GM19455 (cell line): Measurements from ENCODE around the gene BIN1.

ENCODE experiments used
- ATAC-seq: cut with Tn5 transposase; IDR thresholded peaks from one replicate; pipeline ENCODE4 v1.9.1; 2021; ENCODE audit not compliant: unreplicated experiment

BIN1 gene

GRCh38 chr2:127076290-127076689 is 30.7 kb downstream of the BIN1 start:
- no peak for ATAC-seq

DNA sequence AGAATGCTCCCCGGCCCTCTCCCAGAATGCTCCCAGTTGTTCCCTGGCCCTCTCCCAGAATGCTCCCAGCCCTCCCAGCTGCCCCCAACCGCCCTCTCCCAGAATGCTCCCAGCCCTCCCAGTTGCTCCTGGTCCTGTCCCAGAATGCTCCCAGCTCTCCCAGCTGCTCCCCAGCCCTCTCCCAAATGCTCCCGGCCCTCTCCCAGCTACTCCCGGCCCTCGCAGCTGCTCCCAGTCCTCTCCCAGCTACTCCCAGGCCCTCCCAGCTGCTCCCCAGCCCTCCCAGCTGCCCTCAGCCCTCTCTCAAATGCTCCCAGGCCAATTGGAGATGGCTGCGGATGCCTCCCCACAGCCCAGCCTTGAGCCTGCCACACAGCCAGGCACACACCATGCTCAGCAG is 31.1 kb downstream of the BIN1 start:
- no peak for ATAC-seq

- no peak for ATAC-seq
Measured at GRCh38 chr2:127074936-127075335, 32.0 kb downstream of the BIN1 start.

GRCh38 chr2:127074358-127074757 is 32.6 kb downstream of the BIN1 start:
- no peak for ATAC-seq

DNA sequence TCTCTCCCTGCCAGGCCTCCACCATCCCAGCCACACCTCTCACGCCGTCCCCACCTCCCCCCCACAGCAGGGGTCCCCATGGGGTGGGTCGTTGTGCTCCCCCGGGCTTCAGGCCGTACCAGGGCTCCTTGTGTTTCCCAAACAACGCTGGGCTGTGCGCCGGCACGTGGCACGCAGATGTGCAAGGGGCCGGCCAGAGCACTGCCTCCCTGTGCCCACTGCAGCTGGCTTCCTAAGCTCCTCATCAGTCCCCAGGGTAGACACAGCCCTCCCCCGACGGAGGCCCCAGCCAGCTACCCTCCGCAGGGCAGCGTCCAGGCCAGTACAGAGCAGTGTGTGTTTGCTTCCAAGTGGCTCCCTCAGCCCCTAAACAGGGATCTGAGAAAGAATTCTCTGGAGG is 34.0 kb downstream of the BIN1 start:
- ATAC-seq: no peak

DNA sequence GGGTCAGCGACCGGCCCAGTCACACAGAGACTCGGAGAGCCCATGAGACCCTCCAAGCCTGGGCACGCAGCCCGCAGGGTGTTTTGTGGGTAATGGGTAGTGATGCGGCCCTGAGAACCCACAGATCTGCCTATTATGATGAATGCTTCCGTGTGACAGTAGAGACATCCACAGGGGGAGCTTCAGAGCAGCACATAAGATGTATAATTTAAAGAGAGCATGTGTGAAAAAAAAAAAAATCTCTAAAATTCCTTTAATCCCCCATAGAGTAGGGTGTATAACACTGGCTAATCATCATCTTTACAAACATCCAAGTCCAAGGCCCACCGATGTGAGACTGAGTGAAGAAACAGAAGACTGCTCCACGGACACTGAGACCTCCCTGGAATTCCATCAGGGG is 34.6 kb downstream of the BIN1 start:
- no peak for ATAC-seq

DNA sequence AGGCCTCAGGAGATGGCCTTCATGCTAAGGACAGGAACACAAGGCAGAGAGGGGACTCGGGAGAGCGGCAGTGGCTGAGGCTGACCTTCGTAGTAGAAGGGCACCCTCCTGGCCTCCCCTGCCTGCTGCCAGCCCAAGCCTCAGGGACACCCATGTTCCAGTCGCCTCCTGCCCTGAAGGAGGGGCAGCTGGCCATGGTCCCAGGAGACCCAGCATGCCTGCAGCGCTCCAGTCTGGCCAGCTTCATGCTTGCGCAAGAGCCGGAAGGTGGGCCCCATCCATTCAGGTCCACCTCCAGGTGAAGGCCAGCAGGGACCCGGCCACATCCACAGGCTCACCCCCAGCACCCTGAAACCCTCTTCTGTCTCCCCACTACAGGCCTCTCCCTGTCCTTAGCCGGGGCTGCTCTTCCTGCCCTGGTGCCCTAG is 35.0 kb downstream of the BIN1 start:
- ATAC-seq: no peak

DNA sequence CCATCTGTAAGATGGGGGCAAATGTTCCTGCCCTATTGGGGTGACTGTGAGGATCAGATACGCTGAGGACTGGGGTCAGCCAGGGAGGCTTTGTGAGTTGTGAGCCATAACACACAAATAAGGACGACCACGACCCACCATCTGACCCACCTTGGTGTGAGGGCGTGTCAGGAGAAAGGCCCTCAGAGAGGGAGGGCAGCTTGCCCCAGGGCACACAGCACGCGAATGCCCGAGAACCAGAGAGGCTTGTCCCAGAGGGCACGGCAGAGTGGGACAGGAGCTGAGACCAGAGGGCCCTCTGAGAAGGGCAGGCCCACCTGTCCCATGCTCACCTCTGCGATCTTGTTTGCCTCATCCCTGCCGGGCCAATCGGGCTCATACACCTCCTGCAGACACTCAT is 36.7 kb downstream of the BIN1 start:
- no peak for ATAC-seq

GRCh38 chr2:127069536-127069935 is 37.4 kb downstream of the BIN1 start:
- no peak for ATAC-seq

DNA sequence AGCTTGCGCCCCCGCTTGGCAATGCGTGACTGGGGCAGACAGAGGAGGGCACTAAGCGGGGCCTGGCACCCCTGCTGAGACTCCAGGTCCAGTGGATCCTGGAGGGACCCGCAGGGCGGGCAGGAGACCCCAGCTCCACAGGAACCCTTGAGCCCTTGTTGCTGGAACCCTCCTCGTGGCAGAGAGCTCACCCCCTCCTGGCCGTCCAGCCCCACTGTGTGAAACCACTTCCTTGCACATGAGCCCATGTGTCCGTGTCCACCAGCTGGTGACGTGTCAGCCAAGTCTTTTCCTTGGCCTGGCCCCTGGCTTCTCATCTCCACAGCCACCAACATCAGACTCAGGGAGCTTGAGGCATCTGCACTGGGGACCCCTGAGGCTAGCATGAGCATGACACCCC is 38.0 kb downstream of the BIN1 start:
- ATAC-seq: no peak

DNA sequence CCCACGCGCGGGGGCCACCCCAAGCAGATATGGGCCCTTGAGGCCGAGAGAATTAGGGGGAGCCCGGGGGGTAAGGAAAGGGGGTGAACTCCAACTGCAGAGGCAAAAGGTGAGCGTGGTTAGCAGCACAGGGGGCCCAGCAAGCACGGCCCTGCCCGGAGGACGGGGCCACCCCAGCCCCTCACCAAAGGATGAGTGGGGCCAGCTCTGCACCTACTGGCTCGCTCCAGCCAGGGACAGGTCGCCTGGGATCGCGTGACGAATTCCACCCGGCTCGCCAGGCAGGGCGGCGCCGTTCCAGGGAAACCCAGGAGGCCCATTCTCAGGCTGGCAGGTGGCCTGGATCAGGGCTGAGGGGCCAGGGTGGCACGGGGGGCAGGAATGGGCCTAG is 38.6 kb downstream of the BIN1 start:
- ATAC-seq: no peak

DNA sequence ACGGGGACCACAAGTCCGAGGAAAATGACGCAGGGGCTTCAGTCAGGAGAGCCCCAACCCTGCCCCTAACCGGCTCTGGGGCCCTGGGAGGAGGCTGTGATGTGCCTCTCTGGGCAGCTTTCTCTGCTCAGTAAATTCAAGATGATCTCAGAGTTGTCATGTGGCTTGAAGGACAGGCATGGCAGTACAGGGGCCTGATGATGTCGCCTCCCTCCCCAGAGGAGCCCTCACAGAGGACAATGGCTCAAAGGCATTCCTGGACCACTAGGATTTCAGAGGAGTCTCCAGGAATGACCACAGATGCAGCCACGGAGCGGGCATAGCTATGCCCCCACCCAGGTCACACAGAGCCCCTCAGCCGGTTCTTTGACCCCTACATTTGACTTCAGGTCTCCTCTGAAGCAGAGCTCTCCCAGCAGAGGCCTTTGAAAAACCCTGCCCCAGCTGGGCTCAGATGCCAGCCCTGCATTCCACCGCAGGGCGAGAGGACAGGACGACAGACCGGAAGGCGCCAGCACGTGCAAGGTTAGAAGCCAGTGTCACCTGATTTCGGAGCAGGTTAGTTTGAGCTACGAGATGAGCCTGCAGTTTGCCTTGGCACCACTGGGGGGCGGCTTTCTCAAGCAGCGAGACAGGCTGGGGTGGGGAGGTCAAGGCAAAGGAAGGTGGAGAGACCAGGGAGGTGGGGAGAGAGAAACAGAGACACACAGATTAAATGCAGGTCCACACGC is 39.2 kb downstream of the BIN1 start:
- ATAC-seq: no peak

GRCh38 chr2:127066942-127067341 is 40.0 kb downstream of the BIN1 start:
- no peak for ATAC-seq

DNA sequence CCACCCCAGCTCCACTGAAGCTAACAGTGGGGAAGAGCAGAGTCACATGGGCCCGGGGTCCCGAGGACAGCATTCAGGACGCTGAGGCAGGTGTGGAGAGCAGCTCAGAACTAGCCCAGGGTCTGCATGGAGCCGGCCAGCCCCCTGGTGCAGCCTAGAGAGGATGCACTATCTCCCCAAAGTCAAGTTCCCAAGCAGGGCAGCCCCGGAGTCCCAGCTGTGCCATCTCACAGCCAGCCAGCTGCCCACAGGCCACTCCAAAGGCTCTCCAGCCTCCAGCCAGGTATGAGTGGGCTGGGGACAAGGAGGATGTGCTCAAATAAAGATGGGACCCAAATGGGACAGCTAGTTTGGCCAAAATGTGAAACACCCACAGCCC is 41.0 kb downstream of the BIN1 start:
- no peak for ATAC-seq

DNA sequence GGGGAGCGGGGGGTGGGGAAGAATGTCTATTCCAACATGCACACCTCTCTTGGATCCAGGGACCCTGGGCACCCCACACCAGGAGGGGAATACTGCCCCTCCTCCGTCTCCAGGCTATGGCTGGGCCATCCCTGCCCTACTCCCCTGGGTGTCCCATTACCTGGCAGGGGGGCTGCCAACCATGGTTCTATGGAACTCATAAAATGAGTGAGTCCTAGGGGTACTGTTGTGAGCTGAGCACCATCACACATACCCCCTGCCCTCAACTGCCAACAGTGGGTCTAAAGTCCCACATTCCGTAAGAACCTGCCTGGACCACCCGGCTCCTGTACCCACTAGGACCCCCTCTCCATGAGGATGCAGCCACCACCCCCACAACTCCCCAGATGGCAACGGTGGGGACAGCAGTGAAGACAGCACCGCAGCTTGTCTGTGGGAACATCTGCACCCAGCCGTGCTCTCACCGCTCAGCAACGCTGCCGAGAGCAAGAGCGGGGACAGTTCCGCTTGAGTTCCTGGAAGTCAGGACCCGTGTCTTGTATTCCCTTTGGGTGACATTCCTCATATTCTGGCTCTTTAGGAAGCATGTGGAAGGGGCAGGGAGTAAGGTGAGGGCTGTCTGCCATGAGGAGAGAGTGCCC is 41.5 kb downstream of the BIN1 start:
- no peak for ATAC-seq

- ATAC-seq: peak; percentile 82
Measured at GRCh38 chr2:127064642-127065250, 42.2 kb downstream of the BIN1 start.

DNA sequence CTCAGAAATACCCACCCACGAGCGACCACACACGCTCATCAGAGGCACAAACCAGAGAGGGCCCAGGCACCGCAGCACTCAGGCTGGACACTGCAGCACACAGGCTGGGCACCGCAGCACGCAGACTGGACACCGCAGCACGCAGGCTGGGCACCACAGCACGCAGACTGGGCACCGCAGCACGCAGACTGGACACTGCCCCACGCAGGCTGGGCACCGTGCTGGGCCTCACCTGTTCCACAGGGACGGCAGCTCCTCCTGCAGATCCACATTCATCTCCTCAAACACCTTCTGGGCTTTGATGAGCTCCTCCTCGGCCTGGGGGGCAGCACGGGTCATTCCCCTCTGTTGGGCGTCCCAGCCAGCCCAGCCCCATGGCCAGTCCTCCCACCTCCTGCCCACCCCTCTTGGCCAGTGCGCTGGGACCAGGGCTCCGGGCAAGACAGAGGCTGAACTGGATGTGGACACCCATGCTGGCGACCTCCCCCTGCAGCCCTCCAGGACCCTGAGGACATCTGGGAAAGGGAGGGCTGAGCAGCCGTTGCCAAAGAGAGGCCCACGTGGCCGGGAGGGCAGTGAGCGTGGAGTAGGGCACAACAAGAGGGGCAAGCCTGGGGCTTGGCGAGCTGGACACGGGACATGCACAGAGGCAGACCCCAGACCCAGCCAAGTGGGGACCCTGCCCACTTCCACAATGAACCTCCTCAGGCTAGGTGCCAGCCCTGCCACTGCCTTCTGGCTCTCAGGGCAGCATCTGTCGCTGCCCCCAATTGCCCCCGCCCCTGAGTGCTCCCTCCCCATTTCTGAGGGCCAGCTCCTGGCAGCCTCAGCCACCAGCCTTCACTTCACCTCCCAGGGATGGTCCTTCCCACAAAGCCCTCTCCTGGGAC is 43.0 kb downstream of the BIN1 start:
- ATAC-seq: peak; percentile 2

GRCh38 chr2:127061375-127062273 is 45.3 kb downstream of the BIN1 start:
- ATAC-seq: no peak

- ATAC-seq: no peak
Measured at GRCh38 chr2:127060264-127060945, 46.5 kb downstream of the BIN1 start.

- no peak for ATAC-seq
Measured at GRCh38 chr2:127059559-127059958, 47.4 kb downstream of the BIN1 start.
